SKM-1 (cell line): ENCODE data around the gene PLK4.
"Not testable (repeated sequence)": the region's sequence is repeated elsewhere in the genome, so short reads cannot be mapped to it uniquely, and the experiment has no call there.

Source experiments
- DNase-seq: peaks from one replicate; lab custom pipeline; 2025; ENCODE audit not compliant: unreplicated experiment; lab: John Stamatoyannopoulos, UW

PLK4 gene

DNA sequence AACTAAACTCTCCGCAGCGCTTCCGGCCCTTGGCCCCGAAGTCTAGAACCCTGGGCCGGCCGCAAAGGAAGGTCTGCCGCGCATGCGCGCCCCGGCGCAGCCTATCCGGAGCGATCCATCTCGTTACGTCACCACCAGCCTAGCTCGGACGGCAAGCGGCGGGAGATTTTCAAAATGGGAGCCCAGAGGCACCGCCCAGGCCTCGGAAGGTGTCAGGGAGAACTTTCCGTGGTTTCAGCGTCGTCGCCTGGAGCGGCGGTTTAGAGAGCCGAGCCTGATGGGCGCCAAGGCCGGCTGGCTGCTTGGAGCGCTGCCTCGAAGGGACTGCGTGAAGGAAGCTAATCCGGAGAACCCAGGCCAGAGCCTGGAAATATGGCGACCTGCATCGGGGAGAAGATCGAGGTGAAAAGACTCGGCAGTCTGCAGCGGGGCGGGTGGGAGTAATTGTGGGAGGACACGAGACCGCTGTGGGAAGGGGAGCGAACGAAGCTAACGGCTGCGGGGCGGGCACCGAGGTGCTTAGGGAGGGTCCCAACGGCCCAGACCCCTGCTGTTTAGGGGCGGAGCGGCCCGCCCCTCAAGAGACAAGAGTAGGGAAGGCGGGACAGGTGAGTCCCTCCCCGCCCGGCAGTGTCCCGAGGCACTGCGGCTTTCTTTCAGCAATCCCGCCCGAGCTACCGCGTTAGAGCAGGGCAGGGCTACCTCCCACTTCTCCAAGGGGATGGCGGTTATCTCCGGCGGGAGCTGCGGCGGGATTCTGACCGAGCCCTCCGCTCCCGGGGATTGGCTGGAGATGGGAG lies at the start of gene PLK4:
PLK4 (plus strand) TSS at position 131 of the 800 bp plus-strand sequence; CDS start at position 373, 242 bp downstream.
- DNase-seq, result peak; percentile 94

DNA sequence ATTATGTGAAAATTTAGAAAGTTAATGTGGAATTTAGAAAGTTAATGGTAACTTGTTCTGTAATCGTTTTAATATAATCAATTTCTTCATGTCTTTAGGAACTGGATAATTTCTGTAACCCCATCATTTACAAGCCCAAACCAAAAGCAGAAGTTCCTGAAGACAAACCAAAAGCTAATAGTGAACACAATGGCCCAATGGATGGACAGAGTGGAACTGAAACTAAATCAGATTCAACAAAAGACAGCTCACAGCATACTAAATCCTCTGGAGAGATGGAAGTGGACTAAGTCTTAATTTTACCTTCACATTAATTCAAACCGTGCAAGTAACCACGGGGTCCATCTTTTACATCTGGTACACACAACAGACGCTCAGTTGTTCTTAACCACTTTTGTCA lies 48.1 kb upstream of the PLK4 start:
- DNase-seq, result no peak

DNA sequence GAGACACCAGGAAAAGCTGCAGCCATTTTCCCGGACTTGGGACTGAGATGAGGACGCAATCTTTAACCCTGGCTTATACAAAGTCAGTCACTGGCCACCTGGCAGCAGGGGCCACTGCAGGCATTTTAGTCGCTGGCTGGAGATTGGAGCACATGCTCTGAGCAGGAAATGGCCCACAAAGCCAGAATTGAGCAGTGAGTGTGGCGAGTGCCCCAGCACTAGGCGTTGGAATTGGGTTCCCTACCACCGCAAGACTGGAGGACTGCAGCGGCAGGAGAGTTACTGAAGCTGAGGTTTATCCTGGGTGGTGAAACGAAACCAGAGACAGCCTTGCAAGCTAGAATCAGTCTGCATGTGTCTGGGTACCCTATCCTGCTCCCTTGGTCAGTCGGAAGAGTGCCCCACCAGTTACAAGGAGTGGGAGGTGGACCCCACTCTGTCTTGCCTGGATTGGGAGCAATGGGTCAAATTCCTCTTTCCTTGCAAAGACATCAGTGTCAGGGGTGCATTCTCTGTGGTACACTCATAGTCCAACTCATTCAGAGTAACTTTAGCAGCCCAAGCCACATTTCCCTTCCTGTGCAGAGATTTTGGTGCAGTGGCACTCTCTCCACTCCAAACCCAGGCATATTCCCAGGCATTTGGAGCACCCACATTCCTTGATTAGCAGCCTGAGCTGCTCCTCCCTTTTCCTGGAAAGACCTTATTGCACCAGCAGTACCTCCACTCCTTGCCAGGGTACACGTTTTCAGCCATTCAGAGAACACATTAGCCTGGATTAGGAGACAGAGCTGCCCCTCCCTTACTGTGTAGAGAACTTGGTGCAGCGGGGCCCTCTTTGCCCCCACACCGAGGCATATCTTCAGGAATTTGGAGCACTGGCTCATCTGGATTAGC lies 36.7 kb upstream of the PLK4 start:
- DNase-seq, result no peak

DNA sequence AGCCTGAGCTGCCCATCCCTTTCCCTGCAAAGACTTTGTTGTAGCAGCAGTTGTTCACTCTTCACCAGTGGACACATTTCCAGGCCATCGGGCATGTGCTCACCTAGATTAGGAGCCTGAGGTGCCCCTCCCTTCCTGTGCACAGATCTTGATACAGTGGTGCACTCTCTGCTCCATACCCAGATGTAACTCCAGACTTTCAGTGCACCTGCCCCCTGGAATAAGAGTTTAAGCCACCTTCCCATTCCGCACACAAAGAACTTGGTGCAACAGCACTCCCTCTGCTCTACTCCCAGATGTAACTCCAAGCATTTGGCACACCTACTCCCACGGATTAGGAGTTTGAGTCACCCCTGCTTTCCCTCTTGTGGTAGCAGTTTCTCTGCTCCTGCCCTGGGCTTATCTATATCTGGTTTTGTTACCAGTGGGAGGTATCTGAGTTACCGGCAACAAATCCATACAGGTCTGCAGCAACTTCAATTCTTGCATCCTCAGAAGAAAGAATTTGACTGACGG lies 36.0 kb upstream of the PLK4 start:
- no peak for DNase-seq

DNA sequence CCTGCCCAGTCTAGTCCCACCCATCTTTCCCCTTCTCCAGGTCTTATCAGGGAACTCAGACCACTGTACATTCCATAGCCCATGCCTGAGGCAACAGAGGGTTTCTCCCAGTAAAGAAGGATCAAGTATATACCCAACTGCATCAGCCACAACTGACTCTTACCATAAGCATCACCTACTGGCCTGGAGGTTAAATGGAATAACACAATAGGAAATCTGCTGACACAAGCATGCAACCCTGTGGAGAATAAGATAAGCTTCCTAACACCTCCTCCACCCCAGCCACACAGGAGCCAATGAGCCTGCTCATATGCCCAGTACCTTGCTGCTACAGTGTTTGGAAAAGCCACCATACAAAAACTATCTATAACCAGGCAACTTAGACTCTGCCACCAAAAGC lies 34.6 kb upstream of the PLK4 start:
- no peak for DNase-seq

DNA sequence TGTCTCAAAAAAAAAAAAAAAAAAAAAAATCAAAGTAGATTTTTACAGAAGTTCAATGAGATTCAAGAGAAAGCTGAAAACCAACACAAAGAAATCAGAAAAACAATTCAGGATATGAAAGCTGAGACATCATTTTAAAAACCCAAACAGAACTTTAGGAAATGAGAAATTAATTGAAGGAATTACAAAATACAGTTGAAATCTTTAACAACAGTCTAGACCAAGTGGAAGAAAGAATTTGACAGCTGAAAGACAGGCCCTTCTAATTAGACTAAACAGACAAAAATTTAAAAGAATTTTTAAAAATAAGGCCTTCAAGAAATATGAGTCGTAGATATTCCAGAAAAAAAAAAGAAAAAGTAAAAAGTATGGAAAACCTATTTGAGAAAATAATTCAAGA lies 33.9 kb upstream of the PLK4 start:
- no peak for DNase-seq

DNA sequence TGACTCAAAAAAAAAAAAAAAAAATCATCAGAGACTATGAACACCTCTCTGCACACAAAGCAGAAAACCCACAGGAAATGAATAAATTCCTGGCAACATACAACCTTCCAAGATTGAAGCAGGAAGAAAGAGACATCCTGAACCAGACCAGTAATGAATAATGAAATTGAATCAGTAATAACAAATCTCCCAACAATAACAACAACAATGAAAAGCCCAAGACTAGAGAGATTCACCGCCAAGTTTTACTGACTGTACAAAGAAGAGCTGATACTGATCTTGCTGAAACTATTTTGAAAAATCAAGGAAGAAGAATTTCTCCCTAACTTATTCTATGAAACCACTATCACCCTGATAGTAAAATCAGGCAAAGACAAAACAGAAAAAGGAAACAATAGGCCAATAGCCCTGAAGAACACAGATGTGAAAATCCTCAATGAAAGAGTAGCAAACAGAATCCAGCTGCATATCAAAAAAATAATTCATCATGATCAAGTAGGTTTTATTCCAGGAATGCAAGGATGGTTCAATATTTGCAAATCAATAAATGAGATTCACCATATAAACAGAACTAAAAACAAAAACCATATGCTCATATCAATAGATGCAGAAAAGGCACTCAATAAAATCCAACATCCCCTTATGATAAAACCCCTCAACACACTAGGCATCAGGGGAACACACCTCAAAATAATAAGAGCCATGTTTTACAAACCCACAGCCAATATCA lies 31.0 kb upstream of the PLK4 start:
- no peak for DNase-seq

DNA sequence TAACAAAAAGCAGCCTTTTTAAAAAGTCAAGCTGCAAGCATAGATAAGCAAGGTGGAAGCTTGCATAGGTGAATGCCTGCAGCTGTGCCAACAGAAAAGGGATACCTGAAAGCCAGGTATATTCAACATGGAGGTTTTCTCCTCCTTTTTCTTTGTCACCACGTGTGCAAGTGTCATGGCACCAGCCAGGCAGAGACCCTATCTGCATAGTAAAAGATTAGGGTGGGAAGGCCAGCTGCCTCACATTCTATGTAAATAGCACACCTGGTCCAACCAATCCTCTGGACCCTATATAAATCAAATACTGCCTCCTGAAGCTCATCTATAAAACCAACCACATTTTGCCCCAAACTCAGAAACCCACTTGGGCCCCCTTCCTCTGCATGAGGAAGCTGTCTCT lies 28.0 kb upstream of the PLK4 start:
- no peak for DNase-seq

DNA sequence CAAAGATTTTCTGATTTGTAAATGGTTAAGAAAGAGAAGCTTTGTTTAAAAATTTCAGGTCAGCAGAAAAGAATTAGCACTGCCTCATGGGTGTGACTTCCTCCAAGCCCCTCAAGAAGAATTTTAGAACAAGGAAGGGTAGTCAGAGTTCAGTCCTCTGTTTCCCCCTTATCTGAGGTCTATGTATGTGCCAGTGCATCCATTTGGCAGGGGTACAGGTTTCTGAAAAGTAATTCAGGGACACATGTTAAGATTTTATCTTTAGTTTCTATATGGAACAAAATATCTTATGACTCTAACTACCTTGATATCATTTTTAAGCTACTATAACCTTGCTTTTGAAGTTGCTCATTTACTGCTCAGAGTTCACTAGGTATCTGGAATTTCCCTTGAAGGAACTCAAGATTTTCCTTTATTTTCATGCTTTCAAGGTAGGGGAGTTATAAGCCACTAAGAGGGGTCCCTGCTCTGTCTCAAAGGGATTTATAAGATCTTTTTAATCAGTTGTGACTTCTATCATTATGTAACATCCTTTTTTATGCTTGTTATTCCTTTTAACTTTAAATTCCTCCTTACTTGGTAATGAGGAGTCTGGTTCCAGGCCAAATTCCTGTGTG lies 24.4 kb upstream of the PLK4 start:
- DNase-seq, result no peak

DNA sequence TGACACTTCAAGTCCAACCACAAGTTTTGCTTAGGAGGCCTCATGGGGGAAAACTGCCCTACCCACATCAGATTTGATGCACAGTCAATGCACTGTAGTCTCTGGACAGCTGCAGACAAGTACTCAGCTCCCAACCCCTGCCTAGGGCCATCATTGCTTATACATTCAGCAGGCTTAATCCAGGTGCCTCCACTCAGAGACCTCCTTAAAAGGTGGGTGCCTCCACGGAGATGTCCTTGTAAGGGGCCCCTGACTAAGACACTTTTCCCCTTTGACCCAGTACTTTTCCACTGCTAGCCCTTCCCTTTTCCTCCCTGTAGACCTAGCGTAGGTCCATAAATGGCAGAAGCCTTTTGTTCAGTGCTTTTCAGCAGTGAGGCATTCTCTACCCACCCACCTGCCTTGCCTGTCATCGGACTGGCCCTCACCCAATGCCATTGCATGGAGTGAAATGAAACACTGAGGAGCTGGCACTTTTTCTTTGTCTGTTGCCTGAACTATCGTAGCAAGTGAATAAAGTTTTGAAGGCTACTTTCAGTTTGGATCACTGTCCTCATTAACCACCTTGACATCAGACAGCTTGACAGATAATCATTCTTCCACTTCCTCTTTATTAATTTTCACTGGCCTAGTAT lies 23.8 kb upstream of the PLK4 start:
- no peak for DNase-seq

DNA sequence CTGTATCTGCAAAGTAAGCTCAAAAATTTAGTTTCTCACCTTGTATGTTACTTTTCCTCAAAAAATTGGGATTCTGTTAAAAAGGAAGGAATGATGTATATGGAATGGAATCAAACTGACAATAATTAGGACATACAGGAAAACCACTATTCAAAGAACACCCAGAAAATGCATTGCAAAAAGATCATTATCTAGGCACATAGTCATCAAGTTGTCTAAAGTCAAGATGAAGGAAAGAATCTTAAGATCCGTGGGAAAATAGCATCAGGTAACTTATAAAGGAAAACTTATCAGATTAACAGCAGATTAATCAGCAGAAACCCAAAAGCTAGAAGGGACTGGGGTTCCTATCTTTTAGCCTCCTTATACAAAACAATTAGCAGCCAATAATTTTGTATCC lies 23.1 kb upstream of the PLK4 start:
- no peak for DNase-seq

DNA sequence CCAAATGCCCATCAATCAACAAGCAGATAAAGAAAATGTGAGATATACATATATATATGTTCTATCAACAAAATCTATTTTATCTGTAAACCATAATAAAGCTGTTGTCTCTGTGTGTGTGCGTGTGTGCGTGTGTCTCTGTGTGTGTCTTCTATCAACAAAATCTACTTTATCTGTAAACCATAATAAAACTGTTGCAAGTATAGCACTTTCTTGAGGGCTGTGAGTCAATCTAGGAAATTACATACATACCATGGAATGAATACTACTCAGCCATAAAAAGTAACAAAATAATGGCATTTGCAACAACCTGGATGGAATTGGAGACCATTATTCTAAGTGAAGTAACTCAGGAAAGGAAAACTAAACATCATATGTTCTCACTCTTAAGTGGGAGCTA lies 12.5 kb upstream of the PLK4 start:
- DNase-seq, result no peak

DNA sequence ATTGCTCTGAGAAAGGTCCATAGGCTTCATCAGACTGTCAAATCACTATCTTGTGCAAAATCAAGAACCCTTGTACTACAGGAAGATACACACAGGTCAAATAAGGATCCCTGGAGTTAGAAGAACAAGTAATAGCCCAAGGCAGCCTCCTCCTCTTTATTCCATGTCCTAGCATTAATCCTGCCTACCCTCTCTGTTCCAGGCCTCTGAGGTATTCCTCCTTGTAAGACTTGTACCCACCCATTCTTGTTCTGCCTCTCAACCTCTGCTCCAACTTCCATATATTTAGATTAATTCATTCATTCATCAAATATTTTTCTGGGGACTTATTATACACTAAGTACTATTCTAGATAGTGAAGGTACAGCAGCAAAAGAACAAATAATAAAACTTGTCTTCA lies 10.4 kb upstream of the PLK4 start:
- no peak for DNase-seq

DNA sequence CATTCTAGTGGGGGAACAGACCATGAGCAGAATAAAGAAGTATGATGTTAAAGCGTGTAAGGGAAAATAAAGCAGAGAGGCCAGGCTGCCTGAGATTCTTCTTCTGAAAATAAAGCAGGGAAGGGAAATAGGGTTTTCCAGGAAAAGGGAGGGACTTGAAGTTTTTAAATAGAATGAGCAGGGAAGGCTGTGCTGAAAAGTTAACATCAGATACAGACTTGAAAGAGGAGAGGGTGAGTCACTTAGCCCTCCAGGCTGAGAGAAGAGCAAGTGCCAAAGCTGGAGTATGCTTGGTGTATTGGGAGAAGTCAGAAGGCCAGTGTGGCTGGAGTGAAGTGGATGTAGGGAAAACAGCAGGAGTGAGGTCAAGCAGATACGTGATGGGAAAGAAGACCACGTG lies 10.0 kb upstream of the PLK4 start:
- no peak for DNase-seq

DNA sequence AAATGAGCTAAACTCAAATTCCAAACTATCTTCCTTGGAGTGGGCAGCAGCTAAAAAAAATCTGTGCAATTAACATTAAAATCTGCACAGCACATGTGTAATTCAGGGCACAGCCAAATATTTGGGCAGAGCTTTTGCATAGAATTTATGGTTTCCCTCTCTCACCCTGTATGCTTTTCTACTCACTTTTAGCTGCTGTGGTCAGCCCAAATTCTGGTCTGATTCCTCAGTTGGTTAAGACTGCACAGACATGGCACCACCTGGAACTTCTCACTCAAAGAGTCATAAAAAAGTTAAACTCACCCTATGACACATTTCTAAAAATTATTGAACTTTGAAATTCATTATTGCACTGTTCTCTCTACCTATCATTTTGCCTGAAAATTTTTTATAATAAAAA lies 4.9 kb upstream of the PLK4 start:
- DNase-seq, result no peak

DNA sequence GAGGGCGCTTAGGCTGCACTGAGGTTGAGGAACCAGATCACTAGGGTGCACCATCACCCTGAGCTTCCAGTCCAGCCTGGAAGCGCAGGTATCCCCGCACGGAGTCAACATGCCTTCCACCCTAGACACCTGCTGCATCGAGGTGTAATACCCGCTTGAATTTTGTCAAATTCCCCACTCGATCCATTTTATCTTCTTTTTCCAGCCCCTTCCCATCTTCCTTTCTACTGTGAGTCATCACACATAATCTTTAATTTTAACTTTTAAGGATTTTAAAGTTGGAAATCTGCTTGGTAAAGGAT lies 821 bp downstream of the PLK4 start:
- no peak for DNase-seq

DNA sequence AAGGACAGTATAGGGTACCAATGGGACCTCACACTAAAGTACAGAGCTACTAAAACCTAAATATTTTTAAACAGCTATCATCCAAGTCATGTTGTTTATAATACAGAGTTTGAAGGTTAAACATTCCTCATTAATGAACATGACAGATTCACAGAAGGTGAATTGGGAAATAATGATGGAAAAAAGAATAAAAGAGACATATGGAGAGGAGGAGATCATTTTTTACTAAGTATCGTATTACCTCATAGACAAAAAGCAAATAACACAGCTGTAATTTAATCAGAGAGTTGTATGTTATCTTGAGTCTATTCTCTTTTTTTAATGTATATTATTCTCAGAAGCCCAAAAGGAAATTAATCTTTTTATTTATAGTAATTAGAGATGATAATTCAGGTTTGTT lies 7.9 kb downstream of the PLK4 start:
- DNase-seq, result no peak

DNA sequence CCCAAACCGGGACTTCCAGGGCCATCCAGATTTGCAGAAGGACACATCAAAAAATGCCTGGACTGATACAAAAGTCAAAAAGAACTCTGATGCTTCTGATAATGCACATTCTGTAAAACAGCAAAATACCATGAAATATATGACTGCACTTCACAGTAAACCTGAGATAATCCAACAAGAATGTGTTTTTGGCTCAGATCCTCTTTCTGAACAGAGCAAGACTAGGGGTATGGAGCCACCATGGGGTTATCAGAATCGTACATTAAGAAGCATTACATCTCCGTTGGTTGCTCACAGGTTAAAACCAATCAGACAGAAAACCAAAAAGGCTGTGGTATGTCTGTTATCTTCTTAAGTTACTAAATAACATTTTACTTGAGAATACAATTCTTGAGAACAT lies 9.2 kb downstream of the PLK4 start:
- no peak for DNase-seq

DNA sequence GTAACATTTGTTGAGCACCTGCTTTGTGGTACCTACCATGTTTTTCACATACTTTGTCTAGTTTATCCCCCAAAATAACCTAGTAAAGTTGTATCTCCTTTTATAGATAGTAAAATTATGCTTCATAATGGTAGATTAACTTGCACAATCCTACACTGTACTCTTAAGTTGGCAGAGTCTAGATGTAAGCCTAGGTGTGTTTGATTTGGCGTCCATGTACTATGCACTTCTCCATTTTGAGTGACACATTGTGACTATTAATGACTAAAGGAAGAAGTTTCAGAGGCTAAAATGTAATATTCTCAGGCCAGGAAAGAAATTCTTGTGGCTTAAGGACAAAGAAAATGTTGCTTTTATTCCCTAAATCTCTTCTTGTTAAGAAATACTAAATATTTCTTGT lies 15.4 kb downstream of the PLK4 start:
- no peak for DNase-seq

DNA sequence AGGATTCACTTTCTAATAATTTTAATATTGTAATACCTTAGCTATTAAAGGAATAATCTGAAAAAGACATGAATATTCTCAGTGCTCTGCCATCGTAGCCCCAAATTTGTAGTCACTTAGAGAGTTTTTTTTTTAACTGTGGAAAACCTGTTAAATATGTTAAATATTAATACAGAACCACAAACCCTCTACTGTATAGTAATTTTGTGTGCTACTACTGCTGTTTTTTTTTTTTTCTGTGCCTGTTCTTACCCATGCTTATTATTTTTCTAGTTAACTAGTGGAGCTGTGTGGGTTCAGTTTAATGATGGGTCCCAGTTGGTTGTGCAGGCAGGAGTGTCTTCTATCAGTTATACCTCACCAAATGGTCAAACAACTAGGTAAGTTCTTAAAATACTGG lies 15.8 kb downstream of the PLK4 start:
- no peak for DNase-seq

DNA sequence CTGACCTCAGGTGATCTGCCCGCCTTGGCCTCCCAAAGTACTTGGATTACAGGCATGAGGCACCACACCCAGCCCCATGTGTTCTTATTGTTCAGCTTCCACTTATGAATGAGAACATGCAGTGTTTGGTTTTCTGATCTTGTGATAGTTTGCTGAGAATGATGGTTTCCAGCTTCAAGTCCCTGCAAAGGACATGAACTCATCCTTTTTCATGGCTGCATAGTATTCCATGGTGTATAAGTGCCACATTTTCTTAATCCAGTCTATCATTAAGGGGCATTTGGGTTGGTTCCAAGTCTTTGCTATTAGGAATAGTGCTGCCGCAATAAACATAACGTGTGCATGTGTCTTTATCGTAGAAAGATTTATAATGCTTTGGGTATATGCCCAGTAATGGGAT lies 19.0 kb downstream of the PLK4 start:
- not testable (repeated sequence) for DNase-seq
